H1 (cell line): ENCODE data around the gene TPH2. TPM values are rescaled to one million over a fixed set of nuclear protein-coding genes. Genes with fewer than 3 reads are reported as not detected.

Experiments used
- CTCF ChIA-PET: fragments of 300-600 bp; sonication (Branson Sonifier 250); formaldehyde crosslinking; loops from one replicate; lab custom pipeline; 2021; ENCODE audit not compliant: partially characterized antibody; lab: Charles Lee
- POLR2A ChIA-PET: fragments of 300-600 bp; sonication (Branson Sonifier 250); formaldehyde crosslinking; loops from one replicate; lab custom pipeline; 2021; ENCODE audit warnings: inconsistent platforms; ENCODE audit not compliant: partially characterized antibody; lab: Charles Lee
- DNase-seq, 2 experiments: peaks; one replicate each; pipeline versions ENCODE4 v3.0.0 to v3.0.0-alpha.2; 2010 to 2022; ENCODE audit warnings: low spot score in 2 of 2, low read depth in 1 of 2, mixed read lengths in 1 of 2
- FAIRE-seq: peaks from 2 replicates; lab custom pipeline; 2011; peaks lifted over from hg19 to GRCh38; lab: Jason Lieb, UNC
- H2AFZ ChIP-seq: 2 replicates; pipeline ENCODE4 v1.8.1; 2012; ENCODE audit warnings: low read length, inconsistent platforms
- H2AK5ac ChIP-seq: 2 replicates; pipeline ENCODE4 v1.6.1; 2013; ENCODE audit warnings: low read depth, low read length
- H2BK120ac ChIP-seq: replicated peaks from 2 replicates; pipeline ENCODE3; 2013; ENCODE audit warnings: low read depth, low read length, inconsistent platforms
- H2BK12ac ChIP-seq: 2 replicates; pipeline ENCODE4 v1.6.1; 2013; ENCODE audit warnings: low read depth, low read length
- H2BK15ac ChIP-seq: 2 replicates; pipeline ENCODE4 v1.6.1; 2013; ENCODE audit warnings: low read length
- H2BK20ac ChIP-seq: 2 replicates; pipeline ENCODE4 v1.6.1; 2013; ENCODE audit warnings: low read length
- H2BK5ac ChIP-seq: 2 replicates; pipeline ENCODE4 v1.6.1; 2013; ENCODE audit warnings: low read depth, low read length
- H3K14ac ChIP-seq: 2 replicates; pipeline ENCODE4 v1.6.1; 2013; ENCODE audit warnings: inconsistent platforms; ENCODE audit not compliant: insufficient read length
- H3K18ac ChIP-seq: 2 replicates; pipeline ENCODE4 v1.6.1; 2013; ENCODE audit warnings: low read length; ENCODE audit errors: extremely low read depth
- H3K23ac ChIP-seq: 2 replicates; pipeline ENCODE4 v1.6.1; 2013; ENCODE audit warnings: inconsistent platforms; ENCODE audit not compliant: insufficient read length
- H3K23me2 ChIP-seq: 2 replicates; pipeline ENCODE4 v1.6.1; 2013; ENCODE audit warnings: low read depth, low read length
- H3K27ac ChIP-seq: 2 replicates; pipeline ENCODE4 v1.6.1; 2011; ENCODE audit warnings: low read depth, low read length, inconsistent platforms
- H3K27me3 ChIP-seq, 4 experiments: replicated peaks in 1 of 4; 1 replicate in 1 of 4; 2 replicates in 3 of 4; pipeline versions ENCODE4 v1.6.1 to v1.8.1; 2011 to 2013; ENCODE audit warnings: low read length in 3 of 4, mild to moderate bottlenecking in 3 of 4, inconsistent platforms in 2 of 4, mixed read lengths in 2 of 4, moderate library complexity in 1 of 4; ENCODE audit not compliant: control insufficient read depth in 3 of 4, insufficient read depth in 3 of 4; ENCODE audit errors: extremely low read depth in 1 of 4
- H3K36me3 ChIP-seq, 4 experiments: 2 replicates each; pipeline versions ENCODE4 v1.6.1 to v1.8.1; 2011 to 2013; ENCODE audit warnings: mild to moderate bottlenecking in 4 of 4, low read length in 3 of 4, moderate library complexity in 2 of 4, control low read depth in 1 of 4, inconsistent platforms in 1 of 4; ENCODE audit not compliant: insufficient read depth in 4 of 4, control insufficient read depth in 2 of 4
- H3K4ac ChIP-seq: replicated peaks from 2 replicates; pipeline ENCODE3; 2013; ENCODE audit warnings: low read length, low read depth, mixed read lengths, inconsistent platforms; ENCODE audit not compliant: insufficient read length
- H3K4me1 ChIP-seq, 4 experiments: replicated peaks in 1 of 4; 1 replicate in 1 of 4; 2 replicates in 3 of 4; pipeline versions ENCODE4 v1.6.1 to v1.8.1; 2011 to 2013; ENCODE audit warnings: low read length in 3 of 4, inconsistent platforms in 2 of 4, mixed read lengths in 1 of 4; ENCODE audit not compliant: insufficient read depth in 4 of 4, control insufficient read depth in 3 of 4
- H3K4me2 ChIP-seq, 2 experiments: 2 replicates each; pipeline versions ENCODE4 v1.6.1 to v1.8.1; 2011 to 2013; ENCODE audit warnings: low read depth in 2 of 2, low read length in 2 of 2, control low read depth in 1 of 2, inconsistent platforms in 1 of 2, mild to moderate bottlenecking in 1 of 2; ENCODE audit not compliant: insufficient read depth in 1 of 2
- H3K4me3 ChIP-seq, 4 experiments: fragments of 200-600, 300-600 bp in 1 of 4; sonication (generic), shearing (Covaris generic), sonication (Bioruptor Twin) in 1 of 4; 2 replicates each; pipeline versions ENCODE4 v1.5.1 to v1.8.1; 2011 to 2016; ENCODE audit warnings: low read length in 4 of 4, low read depth in 3 of 4, control low read depth in 2 of 4, inconsistent platforms in 2 of 4, mild to moderate bottlenecking in 2 of 4, mixed read lengths in 1 of 4, moderate library complexity in 1 of 4; ENCODE audit not compliant: insufficient read depth in 2 of 4; ENCODE audit errors: extremely low read depth in 1 of 4
- H3K56ac ChIP-seq: replicated peaks from 2 replicates; pipeline ENCODE3; 2013; ENCODE audit warnings: low read depth, mild to moderate bottlenecking, mixed read lengths, low read length, inconsistent platforms; ENCODE audit not compliant: insufficient read length
- H3K79me1 ChIP-seq: 2 replicates; pipeline ENCODE4 v1.6.1; 2013; ENCODE audit warnings: low read depth, low read length, control low read depth
- H3K79me2 ChIP-seq, 2 experiments: 2 replicates each; pipeline versions ENCODE4 v1.6.1 to v1.8.1; 2012 to 2013; ENCODE audit warnings: low read length in 2 of 2, mild to moderate bottlenecking in 2 of 2, inconsistent platforms in 1 of 2; ENCODE audit not compliant: insufficient read depth in 2 of 2, control insufficient read depth in 1 of 2
- H3K9ac ChIP-seq, 4 experiments: replicated peaks in 1 of 4; 1 replicate in 1 of 4; 2 replicates in 3 of 4; pipeline versions ENCODE4 v1.6.1 to v1.8.1; 2011 to 2013; ENCODE audit warnings: low read depth in 3 of 4, low read length in 3 of 4, control low read depth in 2 of 4, mild to moderate bottlenecking in 2 of 4, moderate library complexity in 2 of 4, inconsistent platforms in 1 of 4; ENCODE audit errors: extremely low read depth in 1 of 4
- H3K9me3 ChIP-seq, 2 experiments: 2 replicates each; pipeline versions ENCODE4 v1.6.1 to v1.8.1; 2012 to 2013; ENCODE audit warnings: mild to moderate bottlenecking in 2 of 2, moderate library complexity in 2 of 2, control low read depth in 1 of 2, inconsistent platforms in 1 of 2, low read depth in 1 of 2, low read length in 1 of 2, mixed read lengths in 1 of 2; ENCODE audit not compliant: insufficient read depth in 2 of 2
- H4K20me1 ChIP-seq, 2 experiments: replicated peaks in 1 of 2; 2 replicates each; pipeline versions ENCODE3 to v1.8.1; 2011 to 2013; ENCODE audit warnings: inconsistent platforms in 2 of 2, low read length in 2 of 2, mild to moderate bottlenecking in 1 of 2; ENCODE audit not compliant: insufficient read depth in 2 of 2, control insufficient read depth in 1 of 2
- H4K5ac ChIP-seq: 2 replicates; pipeline ENCODE4 v1.6.1; 2013; ENCODE audit warnings: low read length, low read depth, mixed read lengths, inconsistent platforms; ENCODE audit not compliant: insufficient read length
- H4K8ac ChIP-seq: 2 replicates; pipeline ENCODE4 v1.8.0; 2013; ENCODE audit warnings: mild to moderate bottlenecking, moderate library complexity, low read length, inconsistent platforms; ENCODE audit not compliant: insufficient read depth; ENCODE audit errors: extremely low read depth
- H4K91ac ChIP-seq: replicated peaks from 2 replicates; pipeline ENCODE3; 2013; ENCODE audit warnings: low read length, mixed read lengths, inconsistent platforms; ENCODE audit not compliant: insufficient read length
- RAD21 ChIP-seq, 2 experiments: IDR thresholded peaks in 1 of 2; conservative IDR thresholded peaks in 1 of 2; 2 replicates each; pipeline ENCODE4 v1.6.1; 2011; ENCODE audit warnings: low read depth in 2 of 2, low read length in 2 of 2, improper control_type of control experiment in 1 of 2, inconsistent platforms in 1 of 2, mild to moderate bottlenecking in 1 of 2, moderate library complexity in 1 of 2
- TCF12 ChIP-seq: IDR thresholded peaks from 2 replicates; pipeline ENCODE4 v1.6.1; 2011; ENCODE audit warnings: low read depth, mild to moderate bottlenecking, low read length
- WGBS, 2 experiments: shearing (Covaris generic) in 1 of 2; methylation state at CpG; one replicate each; pipeline versions ENCODE4 v1.1.6 to v1.1.7; 2013 to 2015; ENCODE audit warnings: low lambda C conversion rate in 2 of 2, mixed read lengths in 2 of 2, inconsistent platforms in 1 of 2, low coverage in 1 of 2, missing lambda C conversion rate in 1 of 2; ENCODE audit not compliant: insufficient replicate concordance in 2 of 2, insufficient coverage in 1 of 2, insufficient read length in 1 of 2; ENCODE audit errors: extremely low coverage in 1 of 2, missing lambda C conversion rate in 1 of 2; 5-methylcytosine and 5-hydroxymethylcytosine counted together
- polyA plus RNA-seq, 7 experiments: library from polyadenylated mRNA; depleted of rRNA in 3 of 7; stranded (reverse) in 5 of 7; unstranded in 2 of 7; fragments of >200 nt in 5 of 7; fragments of 200-250 nt in 2 of 7; gene quantifications; 1 replicate in 5 of 7; 2 replicates in 1 of 7; 4 replicates in 1 of 7; pipeline versions ENCODE4 v1.2.1 to v1.2.3, GENCODE V29; 2011 to 2013; ENCODE audit warnings: missing spikeins in 2 of 7, mixed read lengths in 2 of 7
- total RNA-seq: library from RNA; stranded (reverse); fragmentation: NEBNext Ultra II Directional; extraction: Animal tissue kit (Norgen Biotek cat#: 25700); gene quantifications from 2 replicates; pipeline ENCODE4 v1.2.1, GENCODE V29; 2021

TPH2 gene
- total and polyA plus RNA-seq, 2 of the 8 experiments (the other 6 are each of a cell fraction or from before 2014, with no cell fraction given), result 0.57 to 1.1 TPM

- H2BK20ac ChIP-seq, result no peak overlapping the region
- WGBS, 2 experiments, result 77% methylated on average over 2 of the region's 2 CpGs; no CpG with 5 or more reads in 1 of the 2 experiments
- no peak overlapping the region for H4K8ac ChIP-seq
- ChIA-PET CTCF (interaction anchor here (0.6 to 3.4 kb wide), 6 partner anchors 12 to 119 kb away, joined by 3 to 9 read pairs (median 3); partner anchors contain the start of gene TBC1D15), POLR2A (no interaction called here)
- H3K4me2 ChIP-seq, result no peak overlapping the region
- H3K79me2 ChIP-seq, result no peaks in the 10 kb centered on the region
- no peak overlapping the region for H2AK5ac ChIP-seq
- no peak overlapping the region for H2BK120ac ChIP-seq
- H2AFZ ChIP-seq, result no peak overlapping the region
- no peak overlapping the region for H3K27ac ChIP-seq
- H3K9ac ChIP-seq, result no peak overlapping the region
- peaks cover 0 to 11% (median 6%) of the 10 kb centered on the region in 4 experiments; a peak in 4 of 8 replicates for H3K36me3 ChIP-seq
- no peak overlapping the region for H3K4ac ChIP-seq
- no peak overlapping the region for H3K4me3 ChIP-seq
- H3K9me3 ChIP-seq, result no peaks in the 10 kb centered on the region
- H3K18ac ChIP-seq, result no peak overlapping the region
- H3K79me1 ChIP-seq, result no peaks in the 10 kb centered on the region
- no peak overlapping the region for H4K91ac ChIP-seq
- H4K5ac ChIP-seq, result no peak overlapping the region
- no peak overlapping the region for H3K56ac ChIP-seq
- H2BK12ac ChIP-seq, result no peak overlapping the region
- no peak overlapping the region for H3K23ac ChIP-seq
- peaks cover 0 to 4% of the 10 kb centered on the region in 2 experiments for H4K20me1 ChIP-seq
- H3K4me1 ChIP-seq, result no peaks in the 10 kb centered on the region
- DNase-seq (no peak), FAIRE-seq (no peak)
- no peak overlapping the region for H3K14ac ChIP-seq
- no peaks in the 10 kb centered on the region for H3K27me3 ChIP-seq
- TF ChIP-seq TCF12 (no peak), RAD21 (IDR thresholded peaks at IDR 0.05 in 1 of 2, conservative IDR thresholded peaks at IDR 0.05 in 1 of 2; ENCODE audit: low read depth in 2 of 2, low read length in 2 of 2) (peak in 1 of 2 experiments; percentile 19)
- no peak overlapping the region for H2BK5ac ChIP-seq
- no peak overlapping the region for H2BK15ac ChIP-seq
- H3K23me2 ChIP-seq, result no peaks in the 10 kb centered on the region
These were observed 38.6 kb upstream of the TPH2 start for GRCh38 chr12:71900091-71900490.
